ENCODE measurements around the gene WSCD2. TPM values are rescaled to one million over a fixed set of nuclear protein-coding genes. Genes with fewer than 3 reads are reported as not detected.

The WSCD2 gene
- total and polyA plus RNA-seq, 9 donors = under 0.01 to 2.6 (median 0.53) TPM; not detected in 1

- Histone ChIP-seq H3K9me3 (no peaks in the 10 kb centered on the region), H3K4me3 (no peak overlapping the region), H3K36me3 (no peaks in the 10 kb centered on the region), H3K27ac (no peak overlapping the region), H3K27me3 (no peaks in the 10 kb centered on the region), H3K4me1 (ENCODE audit: insufficient read depth) (no peaks in the 10 kb centered on the region)
- no peak for DNase-seq
- TF ChIP-seq POLR2A (IDR thresholded peaks at IDR 0.05) (no peak), EP300 (IDR thresholded peaks at IDR 0.05) (no peak), CTCF (IDR thresholded peaks at IDR 0.05) (no peak)
- intact Hi-C loops (cut with DNase I) = no loop called here
Observed at GRCh38 chr12:108103087-108103486, 26.0 kb upstream of the WSCD2 start.

- intact Hi-C loops (cut with DNase I) = no loop called here
- 62 to 79% (median 69%) methylated on average over 3 of the region's 3 CpGs for WGBS, 3 donors
- H3K4me1 ChIP-seq (ENCODE audit: insufficient read depth) = no peaks in the 10 kb centered on the region
- TF ChIP-seq EP300 (IDR thresholded peaks at IDR 0.05) (no peak), CTCF (IDR thresholded peaks at IDR 0.05) (no peak), POLR2A (IDR thresholded peaks at IDR 0.05) (no peak)
- no peak overlapping the region for H3K4me3 ChIP-seq
- H3K36me3 ChIP-seq = no peaks in the 10 kb centered on the region
- no peak for DNase-seq
- H3K27me3 ChIP-seq = no peaks in the 10 kb centered on the region
- H3K9me3 ChIP-seq = no peaks in the 10 kb centered on the region
- H3K27ac ChIP-seq = no peak overlapping the region
Observed at GRCh38 chr12:108103517-108103916, 25.6 kb upstream of the WSCD2 start.

GRCh38 chr12:108104657-108105056 lies 24.4 kb upstream of the WSCD2 start:
- no peak for DNase-seq
- 69 to 80% (median 70%) methylated on average over 1 of the region's 1 CpG for WGBS, 3 donors
- H3K27ac ChIP-seq = no peak overlapping the region
- no peaks in the 10 kb centered on the region for H3K36me3 ChIP-seq
- intact Hi-C loops (cut with DNase I) = no loop called here
- H3K9me3 ChIP-seq = no peaks in the 10 kb centered on the region
- no peaks in the 10 kb centered on the region for H3K4me1 ChIP-seq (ENCODE audit: insufficient read depth)
- no peaks in the 10 kb centered on the region for H3K27me3 ChIP-seq
- no peak for TF ChIP-seq CTCF (IDR thresholded peaks at IDR 0.05)
- TF ChIP-seq EP300 (IDR thresholded peaks at IDR 0.05) = no peak
- no peak for TF ChIP-seq POLR2A (IDR thresholded peaks at IDR 0.05)
- no peak overlapping the region for H3K4me3 ChIP-seq

GRCh38 chr12:108106599-108106998 lies 22.5 kb upstream of the WSCD2 start:
- no peak overlapping the region for H3K27ac ChIP-seq
- H3K27me3 ChIP-seq = no peaks in the 10 kb centered on the region
- H3K4me3 ChIP-seq = no peak overlapping the region
- no peaks in the 10 kb centered on the region for H3K9me3 ChIP-seq
- WGBS, 3 donors = 82 to 91% (median 85%) methylated on average over 1 of the region's 1 CpG
- no peak for DNase-seq
- no peaks in the 10 kb centered on the region for H3K4me1 ChIP-seq (ENCODE audit: insufficient read depth)
- TF ChIP-seq POLR2A (IDR thresholded peaks at IDR 0.05) (no peak), EP300 (IDR thresholded peaks at IDR 0.05) (no peak), CTCF (IDR thresholded peaks at IDR 0.05) (no peak)
- intact Hi-C loops (cut with DNase I) = no loop called here
- no peaks in the 10 kb centered on the region for H3K36me3 ChIP-seq

- WGBS, 3 donors = 70 to 74% (median 73%) methylated on average over 4 of the region's 4 CpGs
- Histone ChIP-seq H3K9me3 (no peaks in the 10 kb centered on the region), H3K36me3 (no peaks in the 10 kb centered on the region), H3K4me3 (no peak overlapping the region), H3K27ac (no peak overlapping the region), H3K4me1 (ENCODE audit: insufficient read depth) (no peaks in the 10 kb centered on the region), H3K27me3 (no peaks in the 10 kb centered on the region)
- TF ChIP-seq POLR2A (IDR thresholded peaks at IDR 0.05) = no peak
- TF ChIP-seq CTCF (IDR thresholded peaks at IDR 0.05) = no peak
- no peak for TF ChIP-seq EP300 (IDR thresholded peaks at IDR 0.05)
- no peak for DNase-seq
- intact Hi-C loops (cut with DNase I) = no loop called here
Observed at GRCh38 chr12:108107293-108107692, 21.8 kb upstream of the WSCD2 start.

Data from ovary (tissue), 9 donors.